Measurements from ENCODE around the gene TLCD1.
"Not testable (repeated sequence)": the region's sequence is repeated elsewhere in the genome, so short reads cannot be mapped to it uniquely, and the experiment has no call there.

Gene TLCD1

GRCh38 chr17:28723159-28723835 lies 2.7 kb downstream of the TLCD1 start:
- DNase-seq (ENCODE audit: insufficient read length) (no peak), FAIRE-seq (no peak)
- TF ChIP-seq POLR2AphosphoS5 (IDR thresholded peaks at IDR 0.05; ENCODE audit: low read depth, low read length) = no peak
- TF ChIP-seq POLR2A (IDR thresholded peaks at IDR 0.05; ENCODE audit: low read depth, low read length) = no peak
- no peak for TF ChIP-seq TAF1 (IDR thresholded peaks at IDR 0.05; ENCODE audit: borderline replicate concordance, low read depth, low read length)

- no peak for DNase-seq (ENCODE audit: insufficient read length)
- no peak for FAIRE-seq
- TF ChIP-seq POLR2AphosphoS5 (IDR thresholded peaks at IDR 0.05; ENCODE audit: low read depth, low read length) = peak; percentile 68; the same call in 1 of the 2 replicates
- TF ChIP-seq TAF1 (IDR thresholded peaks at IDR 0.05; ENCODE audit: borderline replicate concordance, low read depth, low read length) = no peak
Observed at GRCh38 chr17:28722417-28723158, 3.4 kb downstream of the TLCD1 start.

- not testable (repeated sequence) for FAIRE-seq; DNase-seq (ENCODE audit: insufficient read length)
Observed at GRCh38 chr17:28720997-28721329, 5.1 kb downstream of the TLCD1 start.

- no peak for DNase-seq (ENCODE audit: insufficient read length)
- no peak for FAIRE-seq
- peak; percentile 62; the same call in 1 of the 2 replicates for TF ChIP-seq POLR2A (IDR thresholded peaks at IDR 0.05; ENCODE audit: low read depth, low read length)
- TF ChIP-seq TAF1 (IDR thresholded peaks at IDR 0.05; ENCODE audit: borderline replicate concordance, low read depth, low read length) = no peak
Observed at GRCh38 chr17:28720247-28720996, 5.6 kb downstream of the TLCD1 start.

GRCh38 chr17:28719021-28719433 lies 7.0 kb downstream of the TLCD1 start:
- TF ChIP-seq POLR2A (IDR thresholded peaks at IDR 0.05; ENCODE audit: low read depth, low read length) (no peak), POLR2AphosphoS5 (IDR thresholded peaks at IDR 0.05; ENCODE audit: low read depth, low read length) (no peak), TAF1 (IDR thresholded peaks at IDR 0.05; ENCODE audit: borderline replicate concordance, low read depth, low read length) (no peak)
- no peak for DNase-seq (ENCODE audit: insufficient read length)
- peak; percentile 50 for FAIRE-seq

- no peak for DNase-seq (ENCODE audit: insufficient read length)
- no peak for TF ChIP-seq TAF1 (IDR thresholded peaks at IDR 0.05; ENCODE audit: borderline replicate concordance, low read depth, low read length)
- FAIRE-seq = peak; percentile 61
Observed at GRCh38 chr17:28718333-28719020, 7.6 kb downstream of the TLCD1 start.

- TF ChIP-seq POLR2A (IDR thresholded peaks at IDR 0.05; ENCODE audit: low read depth, low read length) = no peak
- TF ChIP-seq POLR2AphosphoS5 (IDR thresholded peaks at IDR 0.05; ENCODE audit: low read depth, low read length) = no peak
- no peak for TF ChIP-seq TAF1 (IDR thresholded peaks at IDR 0.05; ENCODE audit: borderline replicate concordance, low read depth, low read length)
- FAIRE-seq (no peak), DNase-seq (ENCODE audit: insufficient read length) (no peak)
Observed at GRCh38 chr17:28717578-28718332, 8.3 kb downstream of the TLCD1 start, which contains the start of gene RAB34. Gene RAB34, minus strand, starts transcription at chr17:28717868. Its CDS starts 602 bp downstream, at chr17:28717266.

GRCh38 chr17:28716740-28717577 lies 9.1 kb downstream of the TLCD1 start:
- DNase-seq (ENCODE audit: insufficient read length) (no peak), FAIRE-seq (no peak)
- TF ChIP-seq POLR2A (IDR thresholded peaks at IDR 0.05; ENCODE audit: low read depth, low read length) (no peak), TAF1 (IDR thresholded peaks at IDR 0.05; ENCODE audit: borderline replicate concordance, low read depth, low read length) (no peak), POLR2AphosphoS5 (IDR thresholded peaks at IDR 0.05; ENCODE audit: low read depth, low read length) (no peak)

- no peak for FAIRE-seq
Observed at GRCh38 chr17:28715217-28715616, 10.8 kb downstream of the TLCD1 start.

GRCh38 chr17:28714281-28714680 lies 11.8 kb downstream of the TLCD1 start:
- FAIRE-seq = no peak
- no peak for DNase-seq (ENCODE audit: insufficient read length)
- TF ChIP-seq POLR2A (IDR thresholded peaks at IDR 0.05; ENCODE audit: low read depth, low read length) = no peak
- no peak for TF ChIP-seq TAF1 (IDR thresholded peaks at IDR 0.05; ENCODE audit: borderline replicate concordance, low read depth, low read length)
- TF ChIP-seq POLR2AphosphoS5 (IDR thresholded peaks at IDR 0.05; ENCODE audit: low read depth, low read length) = no peak

More at GRCh38 chr17:28715217-28715616, 10.8 kb downstream of the TLCD1 start:
- no peak for DNase-seq (ENCODE audit: insufficient read length)
- TF ChIP-seq TAF1 (IDR thresholded peaks at IDR 0.05; ENCODE audit: borderline replicate concordance, low read depth, low read length) (no peak), POLR2AphosphoS5 (IDR thresholded peaks at IDR 0.05; ENCODE audit: low read depth, low read length) (no peak), POLR2A (IDR thresholded peaks at IDR 0.05; ENCODE audit: low read depth, low read length) (no peak)
